WTC11 (cell line): ENCODE results near the gene YTHDF1.

Experiments
- ATF1 ChIP-seq: sonication (generic); formaldehyde crosslinking; IDR thresholded peaks from 2 replicates; pipeline ENCODE4 v1.8.1; 2023; ENCODE audit warnings: mild to moderate bottlenecking, moderate library complexity, missing genetic modification reagents
- GABPB1 ChIP-seq: sonication (generic); formaldehyde crosslinking; IDR thresholded peaks from 2 replicates; pipeline ENCODE4 v1.8.1; 2023; ENCODE audit warnings: mild to moderate bottlenecking, missing genetic modification reagents
- NFATC4 ChIP-seq: fragments of 250-450 bp; sonication (Bioruptor Pico); IDR thresholded peaks from 2 replicates; pipeline ENCODE4 v1.9.0; 2021; ENCODE audit warnings: mild to moderate bottlenecking
- NR1H2 ChIP-seq: sonication (generic); formaldehyde crosslinking; IDR thresholded peaks from 2 replicates; pipeline ENCODE4 v1.9.0; 2021; ENCODE audit warnings: mild to moderate bottlenecking, moderate library complexity, missing genetic modification reagents
- ZBTB21 ChIP-seq: sonication (generic); formaldehyde crosslinking; IDR thresholded peaks from 2 replicates; pipeline ENCODE4 v1.8.1; 2023; ENCODE audit warnings: mild to moderate bottlenecking, missing genetic modification reagents, borderline replicate concordance
- ZNF317 ChIP-seq: sonication (generic); formaldehyde crosslinking; IDR thresholded peaks from 2 replicates; pipeline ENCODE4 v1.8.1; 2023; ENCODE audit warnings: low read depth, mild to moderate bottlenecking, moderate library complexity, missing genetic modification reagents, borderline replicate concordance
- TF ChIP-seq, protein P1 (sequence below): sonication (generic); formaldehyde crosslinking; IDR thresholded peaks from 2 replicates; pipeline ENCODE4 v1.8.1; 2022; ENCODE audit warnings: low read depth, missing genetic modification reagents, borderline replicate concordance
- TF ChIP-seq, protein P2 (sequence below): fragments of 200-600 bp; IDR thresholded peaks from 2 replicates; pipeline ENCODE4 v1.8.0; 2022; ENCODE audit warnings: antibody characterized with exemption
- TF ChIP-seq, protein P3 (sequence below): sonication (generic); formaldehyde crosslinking; IDR thresholded peaks from 2 replicates; pipeline ENCODE4 v1.8.0; 2023; ENCODE audit warnings: missing genetic modification reagents, mild to moderate bottlenecking, borderline replicate concordance
- TF ChIP-seq, protein P4 (sequence below): sonication (generic); formaldehyde crosslinking; IDR thresholded peaks from 2 replicates; pipeline ENCODE4 v1.8.0; 2023; ENCODE audit warnings: mild to moderate bottlenecking, missing genetic modification reagents
- TF ChIP-seq, protein P5 (sequence below): sonication (generic); formaldehyde crosslinking; IDR thresholded peaks from 2 replicates; pipeline ENCODE4 v1.8.1; 2023; ENCODE audit warnings: mild to moderate bottlenecking, missing genetic modification reagents

DNA sequence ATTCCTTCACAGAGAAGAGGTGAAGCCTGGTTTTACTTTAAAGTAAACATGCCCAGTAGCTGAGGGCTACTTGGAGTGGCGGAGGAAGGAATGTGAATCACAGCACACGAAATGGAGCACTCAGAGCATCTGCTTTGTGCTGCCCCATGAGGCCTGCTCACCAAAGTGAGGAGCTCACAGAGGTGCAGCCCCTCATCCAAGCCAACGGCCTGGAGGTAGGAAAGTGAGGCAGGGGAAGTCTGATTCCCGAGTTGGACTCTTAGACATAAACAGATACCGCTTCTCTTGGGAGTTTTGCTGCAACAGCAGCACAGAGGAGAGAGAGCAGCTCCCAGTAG is 3.6 kb downstream of the YTHDF1 start:
- TF ChIP-seq ZBTB21 (CRISPR knock-in tag) (no peak), ZNF317 (CRISPR knock-in tag) (no peak), NR1H2 (CRISPR knock-in tag) (no peak), GABPB1 (CRISPR knock-in tag) (no peak), NFATC4 (CRISPR knock-in tag) (no peak), ATF1 (CRISPR knock-in tag) (no peak)
- TF ChIP-seq, protein P1, sequence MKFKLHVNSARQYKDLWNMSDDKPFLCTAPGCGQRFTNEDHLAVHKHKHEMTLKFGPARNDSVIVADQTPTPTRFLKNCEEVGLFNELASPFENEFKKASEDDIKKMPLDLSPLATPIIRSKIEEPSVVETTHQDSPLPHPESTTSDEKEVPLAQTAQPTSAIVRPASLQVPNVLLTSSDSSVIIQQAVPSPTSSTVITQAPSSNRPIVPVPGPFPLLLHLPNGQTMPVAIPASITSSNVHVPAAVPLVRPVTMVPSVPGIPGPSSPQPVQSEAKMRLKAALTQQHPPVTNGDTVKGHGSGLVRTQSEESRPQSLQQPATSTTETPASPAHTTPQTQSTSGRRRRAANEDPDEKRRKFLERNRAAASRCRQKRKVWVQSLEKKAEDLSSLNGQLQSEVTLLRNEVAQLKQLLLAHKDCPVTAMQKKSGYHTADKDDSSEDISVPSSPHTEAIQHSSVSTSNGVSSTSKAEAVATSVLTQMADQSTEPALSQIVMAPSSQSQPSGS (CRISPR knock-in tag): no peak
- TF ChIP-seq, protein P2, sequence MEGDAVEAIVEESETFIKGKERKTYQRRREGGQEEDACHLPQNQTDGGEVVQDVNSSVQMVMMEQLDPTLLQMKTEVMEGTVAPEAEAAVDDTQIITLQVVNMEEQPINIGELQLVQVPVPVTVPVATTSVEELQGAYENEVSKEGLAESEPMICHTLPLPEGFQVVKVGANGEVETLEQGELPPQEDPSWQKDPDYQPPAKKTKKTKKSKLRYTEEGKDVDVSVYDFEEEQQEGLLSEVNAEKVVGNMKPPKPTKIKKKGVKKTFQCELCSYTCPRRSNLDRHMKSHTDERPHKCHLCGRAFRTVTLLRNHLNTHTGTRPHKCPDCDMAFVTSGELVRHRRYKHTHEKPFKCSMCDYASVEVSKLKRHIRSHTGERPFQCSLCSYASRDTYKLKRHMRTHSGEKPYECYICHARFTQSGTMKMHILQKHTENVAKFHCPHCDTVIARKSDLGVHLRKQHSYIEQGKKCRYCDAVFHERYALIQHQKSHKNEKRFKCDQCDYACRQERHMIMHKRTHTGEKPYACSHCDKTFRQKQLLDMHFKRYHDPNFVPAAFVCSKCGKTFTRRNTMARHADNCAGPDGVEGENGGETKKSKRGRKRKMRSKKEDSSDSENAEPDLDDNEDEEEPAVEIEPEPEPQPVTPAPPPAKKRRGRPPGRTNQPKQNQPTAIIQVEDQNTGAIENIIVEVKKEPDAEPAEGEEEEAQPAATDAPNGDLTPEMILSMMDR: no peak
- TF ChIP-seq, protein P3, sequence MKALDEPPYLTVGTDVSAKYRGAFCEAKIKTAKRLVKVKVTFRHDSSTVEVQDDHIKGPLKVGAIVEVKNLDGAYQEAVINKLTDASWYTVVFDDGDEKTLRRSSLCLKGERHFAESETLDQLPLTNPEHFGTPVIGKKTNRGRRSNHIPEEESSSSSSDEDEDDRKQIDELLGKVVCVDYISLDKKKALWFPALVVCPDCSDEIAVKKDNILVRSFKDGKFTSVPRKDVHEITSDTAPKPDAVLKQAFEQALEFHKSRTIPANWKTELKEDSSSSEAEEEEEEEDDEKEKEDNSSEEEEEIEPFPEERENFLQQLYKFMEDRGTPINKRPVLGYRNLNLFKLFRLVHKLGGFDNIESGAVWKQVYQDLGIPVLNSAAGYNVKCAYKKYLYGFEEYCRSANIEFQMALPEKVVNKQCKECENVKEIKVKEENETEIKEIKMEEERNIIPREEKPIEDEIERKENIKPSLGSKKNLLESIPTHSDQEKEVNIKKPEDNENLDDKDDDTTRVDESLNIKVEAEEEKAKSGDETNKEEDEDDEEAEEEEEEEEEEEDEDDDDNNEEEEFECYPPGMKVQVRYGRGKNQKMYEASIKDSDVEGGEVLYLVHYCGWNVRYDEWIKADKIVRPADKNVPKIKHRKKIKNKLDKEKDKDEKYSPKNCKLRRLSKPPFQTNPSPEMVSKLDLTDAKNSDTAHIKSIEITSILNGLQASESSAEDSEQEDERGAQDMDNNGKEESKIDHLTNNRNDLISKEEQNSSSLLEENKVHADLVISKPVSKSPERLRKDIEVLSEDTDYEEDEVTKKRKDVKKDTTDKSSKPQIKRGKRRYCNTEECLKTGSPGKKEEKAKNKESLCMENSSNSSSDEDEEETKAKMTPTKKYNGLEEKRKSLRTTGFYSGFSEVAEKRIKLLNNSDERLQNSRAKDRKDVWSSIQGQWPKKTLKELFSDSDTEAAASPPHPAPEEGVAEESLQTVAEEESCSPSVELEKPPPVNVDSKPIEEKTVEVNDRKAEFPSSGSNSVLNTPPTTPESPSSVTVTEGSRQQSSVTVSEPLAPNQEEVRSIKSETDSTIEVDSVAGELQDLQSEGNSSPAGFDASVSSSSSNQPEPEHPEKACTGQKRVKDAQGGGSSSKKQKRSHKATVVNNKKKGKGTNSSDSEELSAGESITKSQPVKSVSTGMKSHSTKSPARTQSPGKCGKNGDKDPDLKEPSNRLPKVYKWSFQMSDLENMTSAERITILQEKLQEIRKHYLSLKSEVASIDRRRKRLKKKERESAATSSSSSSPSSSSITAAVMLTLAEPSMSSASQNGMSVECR (CRISPR knock-in tag): no peak
- TF ChIP-seq, protein P4, sequence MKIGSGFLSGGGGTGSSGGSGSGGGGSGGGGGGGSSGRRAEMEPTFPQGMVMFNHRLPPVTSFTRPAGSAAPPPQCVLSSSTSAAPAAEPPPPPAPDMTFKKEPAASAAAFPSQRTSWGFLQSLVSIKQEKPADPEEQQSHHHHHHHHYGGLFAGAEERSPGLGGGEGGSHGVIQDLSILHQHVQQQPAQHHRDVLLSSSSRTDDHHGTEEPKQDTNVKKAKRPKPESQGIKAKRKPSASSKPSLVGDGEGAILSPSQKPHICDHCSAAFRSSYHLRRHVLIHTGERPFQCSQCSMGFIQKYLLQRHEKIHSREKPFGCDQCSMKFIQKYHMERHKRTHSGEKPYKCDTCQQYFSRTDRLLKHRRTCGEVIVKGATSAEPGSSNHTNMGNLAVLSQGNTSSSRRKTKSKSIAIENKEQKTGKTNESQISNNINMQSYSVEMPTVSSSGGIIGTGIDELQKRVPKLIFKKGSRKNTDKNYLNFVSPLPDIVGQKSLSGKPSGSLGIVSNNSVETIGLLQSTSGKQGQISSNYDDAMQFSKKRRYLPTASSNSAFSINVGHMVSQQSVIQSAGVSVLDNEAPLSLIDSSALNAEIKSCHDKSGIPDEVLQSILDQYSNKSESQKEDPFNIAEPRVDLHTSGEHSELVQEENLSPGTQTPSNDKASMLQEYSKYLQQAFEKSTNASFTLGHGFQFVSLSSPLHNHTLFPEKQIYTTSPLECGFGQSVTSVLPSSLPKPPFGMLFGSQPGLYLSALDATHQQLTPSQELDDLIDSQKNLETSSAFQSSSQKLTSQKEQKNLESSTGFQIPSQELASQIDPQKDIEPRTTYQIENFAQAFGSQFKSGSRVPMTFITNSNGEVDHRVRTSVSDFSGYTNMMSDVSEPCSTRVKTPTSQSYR (CRISPR knock-in tag): no peak
- TF ChIP-seq, protein P5, sequence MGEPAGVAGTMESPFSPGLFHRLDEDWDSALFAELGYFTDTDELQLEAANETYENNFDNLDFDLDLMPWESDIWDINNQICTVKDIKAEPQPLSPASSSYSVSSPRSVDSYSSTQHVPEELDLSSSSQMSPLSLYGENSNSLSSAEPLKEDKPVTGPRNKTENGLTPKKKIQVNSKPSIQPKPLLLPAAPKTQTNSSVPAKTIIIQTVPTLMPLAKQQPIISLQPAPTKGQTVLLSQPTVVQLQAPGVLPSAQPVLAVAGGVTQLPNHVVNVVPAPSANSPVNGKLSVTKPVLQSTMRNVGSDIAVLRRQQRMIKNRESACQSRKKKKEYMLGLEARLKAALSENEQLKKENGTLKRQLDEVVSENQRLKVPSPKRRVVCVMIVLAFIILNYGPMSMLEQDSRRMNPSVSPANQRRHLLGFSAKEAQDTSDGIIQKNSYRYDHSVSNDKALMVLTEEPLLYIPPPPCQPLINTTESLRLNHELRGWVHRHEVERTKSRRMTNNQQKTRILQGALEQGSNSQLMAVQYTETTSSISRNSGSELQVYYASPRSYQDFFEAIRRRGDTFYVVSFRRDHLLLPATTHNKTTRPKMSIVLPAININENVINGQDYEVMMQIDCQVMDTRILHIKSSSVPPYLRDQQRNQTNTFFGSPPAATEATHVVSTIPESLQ (CRISPR knock-in tag): no peak
